Lower lobe of right lung (tissue), 2 donors: ENCODE measurements around the gene EVL. TPM values are rescaled to one million over a fixed set of nuclear protein-coding genes. Genes with fewer than 3 reads are reported as not detected.

Experiments
- ATAC-seq, 2 donors: fragments of 200-7000 bp; cut with Tn5 transposase; one replicate each; pipeline ENCODE4 v1.9.1; 2020 to 2022; ENCODE audit warnings: mild to moderate bottlenecking in 2 of 2, moderate library complexity in 2 of 2
- DNase-seq: peaks from one replicate; pipeline ENCODE4 v3.0.0-alpha.2; 2020
- H3K27ac ChIP-seq: fragments of 200-600 bp; one replicate; pipeline ENCODE4 v1.8.0; 2022
- H3K27me3 ChIP-seq: fragments of 200-600 bp; one replicate; pipeline ENCODE4 v1.8.0; 2022; ENCODE audit warnings: low read depth
- H3K36me3 ChIP-seq: fragments of 200-600 bp; one replicate; pipeline ENCODE4 v1.8.0; 2022; ENCODE audit warnings: mild to moderate bottlenecking
- H3K4me1 ChIP-seq: fragments of 200-600 bp; one replicate; pipeline ENCODE4 v1.8.0; 2022
- H3K4me3 ChIP-seq: fragments of 200-600 bp; one replicate; pipeline ENCODE4 v1.8.0; 2022; ENCODE audit warnings: mild to moderate bottlenecking
- H3K9me3 ChIP-seq: fragments of 200-600 bp; one replicate; pipeline ENCODE4 v1.8.0; 2022
- CTCF ChIP-seq: fragments of 200-600 bp; IDR thresholded peaks from one replicate; pipeline ENCODE4 v1.8.0; 2022; ENCODE audit warnings: antibody characterized with exemption, mild to moderate bottlenecking
- intact Hi-C: fragments of 100-400 bp; cut with DNase I; formaldehyde crosslinking; loops from one replicate; pipeline ENCODE4 v1.11.0; 2022
- total RNA-seq: library from RNA; stranded (reverse); fragmentation: NEBNext Ultra II Directional; extraction: Animal tissue kit (Norgen Biotek cat#: 25700); gene quantifications from one replicate; pipeline ENCODE4 v1.2.1, GENCODE V29; 2021
- donor health status: DM: no; HTN: yes; CAD: no; lungs with severe emphysema.

The EVL gene
- total RNA-seq, 1 donor from 2014 or later, result 226 TPM

- ATAC-seq, result no peak
- no peak for TF ChIP-seq CTCF
- H3K27ac ChIP-seq, result no peak overlapping the region
- intact Hi-C loops, result no loop called here
- DNase-seq, result no peak
- peaks cover 12% of the 10 kb centered on the region for H3K4me1 ChIP-seq
- no peaks in the 10 kb centered on the region for H3K27me3 ChIP-seq
- H3K4me3 ChIP-seq, result no peak overlapping the region
- H3K36me3 ChIP-seq, result no peaks in the 10 kb centered on the region
- H3K9me3 ChIP-seq, result no peaks in the 10 kb centered on the region
Measured at GRCh38 chr14:100056964-100057795, 8.0 kb upstream of the EVL start.

- Histone ChIP-seq H3K27ac (no peak overlapping the region), H3K4me3 (no peak overlapping the region), H3K27me3 (no peaks in the 10 kb centered on the region), H3K36me3 (no peaks in the 10 kb centered on the region), H3K4me1 (peaks cover 15% of the 10 kb centered on the region), H3K9me3 (no peaks in the 10 kb centered on the region)
- ATAC-seq (no peak), DNase-seq (no peak)
- intact Hi-C loops, result no loop called here
- no peak for TF ChIP-seq CTCF
Measured at GRCh38 chr14:100058777-100059437, 6.3 kb upstream of the EVL start.

GRCh38 chr14:100059438-100059781 lies 5.8 kb upstream of the EVL start:
- no peak for TF ChIP-seq CTCF
- peaks cover 20% of the 10 kb centered on the region for H3K4me1 ChIP-seq
- no peaks in the 10 kb centered on the region for H3K27me3 ChIP-seq
- intact Hi-C loops, result no loop called here
- H3K36me3 ChIP-seq, result no peaks in the 10 kb centered on the region
- no peak for DNase-seq
- H3K4me3 ChIP-seq, result no peak overlapping the region
- H3K27ac ChIP-seq, result no peak overlapping the region
- no peaks in the 10 kb centered on the region for H3K9me3 ChIP-seq
- no peak for ATAC-seq

GRCh38 chr14:100060760-100061159 lies 4.5 kb upstream of the EVL start:
- no peaks in the 10 kb centered on the region for H3K9me3 ChIP-seq
- H3K27ac ChIP-seq, result no peak overlapping the region
- no peaks in the 10 kb centered on the region for H3K27me3 ChIP-seq
- ATAC-seq (no peak), DNase-seq (no peak)
- H3K4me1 ChIP-seq, result peaks cover 32% of the 10 kb centered on the region
- intact Hi-C loops, result no loop called here
- no peak for TF ChIP-seq CTCF
- no peak overlapping the region for H3K4me3 ChIP-seq
- H3K36me3 ChIP-seq, result no peaks in the 10 kb centered on the region

- H3K4me1 ChIP-seq, result peaks cover 32% of the 10 kb centered on the region
- no peak for ATAC-seq
- no peaks in the 10 kb centered on the region for H3K27me3 ChIP-seq
- no peaks in the 10 kb centered on the region for H3K36me3 ChIP-seq
- no peak overlapping the region for H3K4me3 ChIP-seq
- H3K9me3 ChIP-seq, result no peaks in the 10 kb centered on the region
- no peak for DNase-seq
- H3K27ac ChIP-seq, result no peak overlapping the region
- no peak for TF ChIP-seq CTCF
- intact Hi-C loops, result no loop called here
Measured at GRCh38 chr14:100062590-100062989, 2.6 kb upstream of the EVL start.
